Glutamatergic neuron (in vitro differentiated cells): ENCODE measurements around the gene BCO2. TPM values are rescaled to one million over a fixed set of nuclear protein-coding genes. Genes with fewer than 3 reads are reported as not detected.

Experiments used
- DNase-seq: peaks from one replicate; pipeline ENCODE4 v3.0.0; 2022
- H3K27ac Mint-ChIP-seq: one replicate; pipeline ENCODE4 v1.8.0; 2020; ENCODE audit warnings: mild to moderate bottlenecking, mixed read lengths, inconsistent platforms; ENCODE audit not compliant: unreplicated experiment
- H3K27me3 Mint-ChIP-seq: one replicate; pipeline ENCODE4 v1.8.0; 2020; ENCODE audit warnings: mild to moderate bottlenecking, moderate library complexity, mixed read lengths, inconsistent platforms; ENCODE audit not compliant: unreplicated experiment
- H3K36me3 Mint-ChIP-seq: one replicate; pipeline ENCODE4 v1.8.0; 2020; ENCODE audit warnings: mild to moderate bottlenecking, mixed read lengths, inconsistent platforms; ENCODE audit not compliant: unreplicated experiment
- H3K4me1 Mint-ChIP-seq: one replicate; pipeline ENCODE4 v1.8.0; 2020; ENCODE audit warnings: mild to moderate bottlenecking, low read depth, mixed read lengths, inconsistent platforms; ENCODE audit not compliant: unreplicated experiment
- H3K4me3 Mint-ChIP-seq: one replicate; pipeline ENCODE4 v1.8.0; 2020; ENCODE audit warnings: mild to moderate bottlenecking, mixed read lengths, inconsistent platforms; ENCODE audit not compliant: unreplicated experiment
- H3K9me3 Mint-ChIP-seq: one replicate; pipeline ENCODE4 v1.8.0; 2020; ENCODE audit warnings: mild to moderate bottlenecking, moderate library complexity, mixed read lengths, inconsistent platforms; ENCODE audit not compliant: unreplicated experiment
- CTCF ChIP-seq: fragments of 200-600 bp; sonication (generic); IDR thresholded peaks from one replicate; pipeline ENCODE4 v1.5.0; 2021; ENCODE audit not compliant: partially characterized antibody, unreplicated experiment
- long read RNA-seq: library from polyadenylated mRNA; unstranded; transcript quantifications from one replicate; pipeline ENCODE4 v2.0.0, GENCODE V29; 2020; ENCODE audit not compliant: unreplicated experiment
- total RNA-seq: library from RNA; stranded (reverse); fragmentation: NEBNext Ultra II Directional; extraction: Animal tissue kit (Norgen Biotek cat#: 25700); gene quantifications from one replicate; pipeline ENCODE4 v1.2.1, GENCODE V29; 2021; ENCODE audit not compliant: unreplicated experiment

The BCO2 gene
- 2.6 TPM for total RNA-seq
- long read RNA-seq = 0 reads

- no peaks in the 10 kb centered on the region for H3K27me3 Mint-ChIP-seq
- H3K4me3 Mint-ChIP-seq = peak within 1 kb of the TSS; percentile 83
- H3K36me3 Mint-ChIP-seq = no peaks in the 10 kb centered on the region
- H3K27ac Mint-ChIP-seq = no peak within 1 kb of the TSS
- H3K9me3 Mint-ChIP-seq = no peaks in the 10 kb centered on the region
- H3K4me1 Mint-ChIP-seq = no peaks in the 10 kb centered on the region
- TF ChIP-seq CTCF = peak; percentile 80
- peak; percentile 70 for DNase-seq
These were observed at the start of gene BCO2 for GRCh38 chr11:112174789-112175598. BCO2 (plus strand) TSS chr11:112175512; CDS start chr11:112175602, 90 bp downstream.

- TF ChIP-seq CTCF = no peak
- Mint-ChIP-seq H3K36me3 (no peaks in the 10 kb centered on the region), H3K4me1 (no peaks in the 10 kb centered on the region), H3K27me3 (no peaks in the 10 kb centered on the region), H3K27ac (no peak overlapping the region), H3K9me3 (no peaks in the 10 kb centered on the region), H3K4me3 (no peak overlapping the region)
- DNase-seq = no peak
These were observed 48.3 kb upstream of the BCO2 start for GRCh38 chr11:112127056-112127455.

- no peaks in the 10 kb centered on the region for H3K9me3 Mint-ChIP-seq
- H3K27me3 Mint-ChIP-seq = no peaks in the 10 kb centered on the region
- no peak for DNase-seq
- no peak for TF ChIP-seq CTCF
- no peak overlapping the region for H3K4me3 Mint-ChIP-seq
- no peaks in the 10 kb centered on the region for H3K36me3 Mint-ChIP-seq
- no peaks in the 10 kb centered on the region for H3K4me1 Mint-ChIP-seq
- H3K27ac Mint-ChIP-seq = no peak overlapping the region
These were observed 46.7 kb upstream of the BCO2 start for GRCh38 chr11:112128483-112129121.

GRCh38 chr11:112129656-112130055, 45.7 kb upstream of the BCO2 start:
- no peak for DNase-seq
- H3K27ac Mint-ChIP-seq = no peak overlapping the region
- no peak for TF ChIP-seq CTCF
- H3K9me3 Mint-ChIP-seq = no peaks in the 10 kb centered on the region
- H3K4me3 Mint-ChIP-seq = no peak overlapping the region
- no peaks in the 10 kb centered on the region for H3K4me1 Mint-ChIP-seq
- no peaks in the 10 kb centered on the region for H3K36me3 Mint-ChIP-seq
- H3K27me3 Mint-ChIP-seq = no peaks in the 10 kb centered on the region

- Mint-ChIP-seq H3K36me3 (no peaks in the 10 kb centered on the region), H3K4me3 (no peak overlapping the region), H3K9me3 (no peaks in the 10 kb centered on the region), H3K4me1 (no peaks in the 10 kb centered on the region), H3K27ac (no peak overlapping the region), H3K27me3 (no peaks in the 10 kb centered on the region)
- DNase-seq = no peak
- TF ChIP-seq CTCF = no peak
These were observed 42.6 kb upstream of the BCO2 start for GRCh38 chr11:112132737-112133136.
